ENCODE measurements around the gene LRRC8D. TPM values are rescaled to one million over a fixed set of nuclear protein-coding genes. Genes with fewer than 3 reads are reported as not detected.

Gene LRRC8D
- total RNA-seq, 1 experiment from 2014 or later = 23.2 TPM

GRCh38 chr1:89905395-89906058 lies 84.7 kb downstream of the LRRC8D start:
- Histone ChIP-seq H3K4me3 (no peak overlapping the region), H3K9me3 (replicated peaks) (no peaks in the 10 kb centered on the region), H3K36me3 (no peaks in the 10 kb centered on the region), H3K27me3 (replicated peaks) (no peaks in the 10 kb centered on the region), H3K27ac (peak overlapping the region; percentile 96), H3K4me1 (replicated peaks) (peaks cover 68% of the 10 kb centered on the region)
- no peak for DNase-seq (ENCODE audit: low read depth in 1 of 2, low spot score in 2 of 2)

- Histone ChIP-seq H3K4me1 (replicated peaks) (peaks cover 72% of the 10 kb centered on the region), H3K27me3 (replicated peaks) (no peaks in the 10 kb centered on the region)
- DNase-seq (ENCODE audit: low read depth in 1 of 2, low spot score in 2 of 2) = no peak
These were observed 85.3 kb downstream of the LRRC8D start for GRCh38 chr1:89906088-89906487.

GRCh38 chr1:89907727-89908212 lies 86.9 kb downstream of the LRRC8D start:
- H3K36me3 ChIP-seq = no peaks in the 10 kb centered on the region

More at GRCh38 chr1:89906088-89906487, 85.3 kb downstream of the LRRC8D start:
- H3K27ac ChIP-seq = peak overlapping the region; percentile 96
- no peak overlapping the region for H3K4me3 ChIP-seq
- H3K9me3 ChIP-seq (replicated peaks) = no peaks in the 10 kb centered on the region
- no peaks in the 10 kb centered on the region for H3K36me3 ChIP-seq

GRCh38 chr1:89908273-89908671 lies 87.4 kb downstream of the LRRC8D start:
- H3K4me1 ChIP-seq (replicated peaks) = peaks cover 92% of the 10 kb centered on the region
- H3K9me3 ChIP-seq (replicated peaks) = no peaks in the 10 kb centered on the region
- no peak for DNase-seq (ENCODE audit: low read depth in 1 of 2, low spot score in 2 of 2)
- H3K27me3 ChIP-seq (replicated peaks) = no peaks in the 10 kb centered on the region
- H3K4me3 ChIP-seq = no peak overlapping the region
- H3K36me3 ChIP-seq = no peaks in the 10 kb centered on the region
- peak overlapping the region; percentile 96 for H3K27ac ChIP-seq

More at GRCh38 chr1:89907727-89908212, 86.9 kb downstream of the LRRC8D start:
- Histone ChIP-seq H3K4me1 (replicated peaks) (peaks cover 87% of the 10 kb centered on the region), H3K9me3 (replicated peaks) (no peaks in the 10 kb centered on the region), H3K4me3 (no peak overlapping the region), H3K27ac (peak overlapping the region; percentile 96), H3K27me3 (replicated peaks) (no peaks in the 10 kb centered on the region)
- peak; percentile 56 to 69 for DNase-seq (ENCODE audit: low read depth in 1 of 2, low spot score in 2 of 2)

GRCh38 chr1:89908672-89909436 lies 88.0 kb downstream of the LRRC8D start:
- H3K36me3 ChIP-seq = no peaks in the 10 kb centered on the region
- peaks cover 90% of the 10 kb centered on the region for H3K4me1 ChIP-seq (replicated peaks)
- H3K27me3 ChIP-seq (replicated peaks) = no peaks in the 10 kb centered on the region
- H3K9me3 ChIP-seq (replicated peaks) = no peaks in the 10 kb centered on the region
- H3K4me3 ChIP-seq = no peak overlapping the region
- DNase-seq (ENCODE audit: low read depth in 1 of 2, low spot score in 2 of 2) = peak in 1 of 2 experiments; percentile 70
- H3K27ac ChIP-seq = peak overlapping the region; percentile 96

GRCh38 chr1:89910268-89910667 lies 89.4 kb downstream of the LRRC8D start:
- H3K27me3 ChIP-seq (replicated peaks) = no peaks in the 10 kb centered on the region
- H3K4me1 ChIP-seq (replicated peaks) = peaks cover 79% of the 10 kb centered on the region
- DNase-seq (ENCODE audit: low read depth in 1 of 2, low spot score in 2 of 2) = no peak
- no peaks in the 10 kb centered on the region for H3K36me3 ChIP-seq
- peak overlapping the region; percentile 96 for H3K27ac ChIP-seq
- H3K9me3 ChIP-seq (replicated peaks) = no peaks in the 10 kb centered on the region
- no peak overlapping the region for H3K4me3 ChIP-seq

- H3K4me3 ChIP-seq = no peak overlapping the region
- H3K4me1 ChIP-seq (replicated peaks) = peaks cover 74% of the 10 kb centered on the region
- H3K9me3 ChIP-seq (replicated peaks) = no peaks in the 10 kb centered on the region
- DNase-seq (ENCODE audit: low read depth in 1 of 2, low spot score in 2 of 2) = peak; percentile 76 to 95
- H3K36me3 ChIP-seq = no peaks in the 10 kb centered on the region
- no peaks in the 10 kb centered on the region for H3K27me3 ChIP-seq (replicated peaks)
- H3K27ac ChIP-seq = peak overlapping the region; percentile 96
These were observed 89.9 kb downstream of the LRRC8D start for GRCh38 chr1:89910780-89911179.

GRCh38 chr1:89911191-89911991 lies 90.6 kb downstream of the LRRC8D start:
- peak overlapping the region; percentile 96 for H3K27ac ChIP-seq
- H3K27me3 ChIP-seq (replicated peaks) = no peaks in the 10 kb centered on the region
- no peaks in the 10 kb centered on the region for H3K36me3 ChIP-seq
- no peak overlapping the region for H3K4me3 ChIP-seq
- peaks cover 68% of the 10 kb centered on the region for H3K4me1 ChIP-seq (replicated peaks)
- no peak for DNase-seq (ENCODE audit: low read depth in 1 of 2, low spot score in 2 of 2)
- H3K9me3 ChIP-seq (replicated peaks) = no peaks in the 10 kb centered on the region

- Histone ChIP-seq H3K4me1 (replicated peaks) (peaks cover 61% of the 10 kb centered on the region), H3K36me3 (no peaks in the 10 kb centered on the region), H3K9me3 (replicated peaks) (no peaks in the 10 kb centered on the region), H3K27me3 (replicated peaks) (no peaks in the 10 kb centered on the region), H3K27ac (peak overlapping the region; percentile 96), H3K4me3 (no peak overlapping the region)
- DNase-seq (ENCODE audit: low read depth in 1 of 2, low spot score in 2 of 2) = no peak
These were observed 91.2 kb downstream of the LRRC8D start for GRCh38 chr1:89912073-89912472.

- Histone ChIP-seq H3K27me3 (replicated peaks) (no peaks in the 10 kb centered on the region), H3K4me3 (no peak overlapping the region), H3K36me3 (no peaks in the 10 kb centered on the region), H3K27ac (no peak overlapping the region), H3K9me3 (replicated peaks) (no peaks in the 10 kb centered on the region), H3K4me1 (replicated peaks) (peaks cover 48% of the 10 kb centered on the region)
- no peak for DNase-seq (ENCODE audit: low read depth in 1 of 2, low spot score in 2 of 2)
These were observed 92.7 kb downstream of the LRRC8D start for GRCh38 chr1:89913353-89914095.

- peaks cover 22% of the 10 kb centered on the region for H3K4me1 ChIP-seq (replicated peaks)
- no peak for DNase-seq (ENCODE audit: low read depth in 1 of 2, low spot score in 2 of 2)
- no peaks in the 10 kb centered on the region for H3K27me3 ChIP-seq (replicated peaks)
- H3K36me3 ChIP-seq = no peaks in the 10 kb centered on the region
- no peak overlapping the region for H3K4me3 ChIP-seq
- no peak overlapping the region for H3K27ac ChIP-seq
- no peaks in the 10 kb centered on the region for H3K9me3 ChIP-seq (replicated peaks)
These were observed 96.5 kb downstream of the LRRC8D start for GRCh38 chr1:89917353-89917752.

GRCh38 chr1:89918127-89918793 lies 97.4 kb downstream of the LRRC8D start:
- Histone ChIP-seq H3K9me3 (replicated peaks) (no peaks in the 10 kb centered on the region), H3K27me3 (replicated peaks) (no peaks in the 10 kb centered on the region), H3K4me3 (no peak overlapping the region), H3K36me3 (no peaks in the 10 kb centered on the region; the same call in 1 of the 2 replicates), H3K27ac (no peak overlapping the region), H3K4me1 (replicated peaks) (peaks cover 14% of the 10 kb centered on the region)
- no peak for DNase-seq (ENCODE audit: low read depth in 1 of 2, low spot score in 2 of 2)

GRCh38 chr1:89918794-89919155 lies 97.9 kb downstream of the LRRC8D start:
- no peak for DNase-seq (ENCODE audit: low read depth in 1 of 2, low spot score in 2 of 2)
- H3K27ac ChIP-seq = no peak overlapping the region
- H3K4me1 ChIP-seq (replicated peaks) = peaks cover 13% of the 10 kb centered on the region
- H3K27me3 ChIP-seq (replicated peaks) = no peaks in the 10 kb centered on the region
- no peak overlapping the region for H3K4me3 ChIP-seq
- peaks cover 5% of the 10 kb centered on the region for H3K36me3 ChIP-seq
- H3K9me3 ChIP-seq (replicated peaks) = 0 out of 2 replicates have a peak, but pooled peaks cover 4% of the 10 kb centered on the region

Measured in SJSA1 (cell line).